NCI-H774 (cell line): ENCODE results near the gene FOXN1.
"Not testable (repeated sequence)": the region's sequence is repeated elsewhere in the genome, so short reads cannot be mapped to it uniquely, and the experiment has no call there.

ENCODE experiments used
- DNase-seq: peaks from one replicate; lab custom pipeline; 2025; lab: John Stamatoyannopoulos, UW

The FOXN1 gene

GRCh38 chr17:28574526-28574925 is 68.4 kb downstream of the FOXN1 start:
- DNase-seq = no peak

- no peak for DNase-seq
These were observed 69.1 kb downstream of the FOXN1 start for GRCh38 chr17:28575126-28575795.

- DNase-seq = not testable (repeated sequence)
These were observed 69.9 kb downstream of the FOXN1 start for GRCh38 chr17:28576016-28576415.

- peak; percentile 98 for DNase-seq
These were observed 70.8 kb downstream of the FOXN1 start, which contains the start of gene ALDOC for GRCh38 chr17:28576758-28577465. TSS of gene ALDOC (minus strand) at chr17:28576895. CDS start at chr17:28575532, 1,363 bp downstream.

- DNase-seq = no peak
These were observed 71.3 kb downstream of the FOXN1 start for GRCh38 chr17:28577466-28577824.

GRCh38 chr17:28578246-28579195 is 72.4 kb downstream of the FOXN1 start:
- DNase-seq = no peak

- no peak for DNase-seq
These were observed 73.4 kb downstream of the FOXN1 start for GRCh38 chr17:28579526-28579925.

- no peak for DNase-seq
These were observed 74.8 kb downstream of the FOXN1 start for GRCh38 chr17:28580959-28581358.

GRCh38 chr17:28582513-28582912 is 76.4 kb downstream of the FOXN1 start:
- no peak for DNase-seq

- no peak for DNase-seq
These were observed 78.3 kb downstream of the FOXN1 start for GRCh38 chr17:28584434-28584833.

- DNase-seq = no peak
These were observed 79.7 kb downstream of the FOXN1 start for GRCh38 chr17:28585851-28586250.
